ENCODE measurements around the gene MANEAL.
A peak's percentile ranks its signal among the peaks of the same experiment; 100 is the strongest.

Gene MANEAL

GRCh38 chr1:37793773-37794371 lies at the start of gene MANEAL:
TSS of gene MANEAL (plus strand) at chr1:37793847. CDS start at chr1:37794183, 336 bp downstream.
- H3K27ac ChIP-seq (ENCODE audit: low read depth, low read length): no peak within 1 kb of the TSS
- H3K4me3 ChIP-seq (ENCODE audit: low read depth, low read length): peak within 1 kb of the TSS; percentile 78
- H3K36me3 ChIP-seq (ENCODE audit: control insufficient read depth, insufficient read depth, low read length): peaks cover 15% of the 10 kb centered on the region
- H3K4me1 ChIP-seq (ENCODE audit: control insufficient read depth, insufficient read depth, low read length): peaks cover 6% of the 10 kb centered on the region; the same call in 1 of the 2 replicates
- peak within 1 kb of the TSS; percentile 43; the same call in 1 of the 2 replicates for H3K9ac ChIP-seq (ENCODE audit: low read depth, low read length)
- no peaks in the 10 kb centered on the region for H3K9me3 ChIP-seq (ENCODE audit: control insufficient read depth, insufficient read depth, low read length)
- peaks cover 36% of the 10 kb centered on the region for H3K27me3 ChIP-seq (ENCODE audit: control insufficient read depth, insufficient read depth, low read length)

DNA sequence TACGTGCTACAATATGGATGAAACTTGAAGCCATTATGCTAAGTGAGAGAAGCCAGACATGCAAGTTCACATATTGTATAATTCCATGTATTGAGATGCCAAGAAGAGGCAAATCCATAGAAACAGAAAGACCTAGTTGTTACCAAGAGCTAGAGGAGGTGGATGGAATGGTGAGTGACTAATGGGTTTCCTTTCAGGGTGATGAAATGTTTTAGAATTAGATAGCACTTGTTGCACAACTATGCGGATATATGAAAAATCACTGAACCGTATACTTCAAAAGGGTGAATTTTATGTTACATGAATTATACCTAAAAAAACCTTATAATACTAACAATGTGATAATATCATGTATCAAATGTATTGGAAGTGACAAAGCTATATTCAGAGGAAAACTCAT lies 46.8 kb upstream of the MANEAL start:
- Histone ChIP-seq H3K9me3 (ENCODE audit: control insufficient read depth, insufficient read depth, low read length) (no peaks in the 10 kb centered on the region), H3K4me3 (ENCODE audit: low read depth, low read length) (no peak overlapping the region), H3K27me3 (ENCODE audit: control insufficient read depth, insufficient read depth, low read length) (peaks cover 24% of the 10 kb centered on the region), H3K36me3 (ENCODE audit: control insufficient read depth, insufficient read depth, low read length) (no peaks in the 10 kb centered on the region), H3K27ac (ENCODE audit: low read depth, low read length) (no peak overlapping the region), H3K4me1 (ENCODE audit: control insufficient read depth, insufficient read depth, low read length) (no peaks in the 10 kb centered on the region), H3K9ac (ENCODE audit: low read depth, low read length) (no peak overlapping the region)

GRCh38 chr1:37748565-37748964 lies 45.1 kb upstream of the MANEAL start:
- H3K9ac ChIP-seq (ENCODE audit: low read depth, low read length): no peak overlapping the region
- no peak overlapping the region for H3K4me3 ChIP-seq (ENCODE audit: low read depth, low read length)
- no peaks in the 10 kb centered on the region for H3K9me3 ChIP-seq (ENCODE audit: control insufficient read depth, insufficient read depth, low read length)
- no peaks in the 10 kb centered on the region for H3K4me1 ChIP-seq (ENCODE audit: control insufficient read depth, insufficient read depth, low read length)
- H3K27ac ChIP-seq (ENCODE audit: low read depth, low read length): no peak overlapping the region
- no peaks in the 10 kb centered on the region for H3K36me3 ChIP-seq (ENCODE audit: control insufficient read depth, insufficient read depth, low read length)
- H3K27me3 ChIP-seq (ENCODE audit: control insufficient read depth, insufficient read depth, low read length): peaks cover 41% of the 10 kb centered on the region

GRCh38 chr1:37752213-37752582 lies 41.4 kb upstream of the MANEAL start:
- Histone ChIP-seq H3K36me3 (ENCODE audit: control insufficient read depth, insufficient read depth, low read length) (no peaks in the 10 kb centered on the region), H3K9me3 (ENCODE audit: control insufficient read depth, insufficient read depth, low read length) (no peaks in the 10 kb centered on the region), H3K4me3 (ENCODE audit: low read depth, low read length) (peak overlapping the region; percentile 45), H3K9ac (ENCODE audit: low read depth, low read length) (no peak overlapping the region), H3K27me3 (ENCODE audit: control insufficient read depth, insufficient read depth, low read length) (peaks cover 76% of the 10 kb centered on the region), H3K4me1 (ENCODE audit: control insufficient read depth, insufficient read depth, low read length) (no peaks in the 10 kb centered on the region), H3K27ac (ENCODE audit: low read depth, low read length) (no peak overlapping the region)

GRCh38 chr1:37752583-37753471 lies 40.8 kb upstream of the MANEAL start:
- peaks cover 83% of the 10 kb centered on the region for H3K27me3 ChIP-seq (ENCODE audit: control insufficient read depth, insufficient read depth, low read length)

GRCh38 chr1:37753473-37754321 lies 40.0 kb upstream of the MANEAL start:
- H3K27ac ChIP-seq (ENCODE audit: low read depth, low read length): no peak overlapping the region
- no peaks in the 10 kb centered on the region for H3K9me3 ChIP-seq (ENCODE audit: control insufficient read depth, insufficient read depth, low read length)
- H3K27me3 ChIP-seq (ENCODE audit: control insufficient read depth, insufficient read depth, low read length): peaks cover 91% of the 10 kb centered on the region
- H3K9ac ChIP-seq (ENCODE audit: low read depth, low read length): no peak overlapping the region
- H3K36me3 ChIP-seq (ENCODE audit: control insufficient read depth, insufficient read depth, low read length): no peaks in the 10 kb centered on the region
- peak overlapping the region; percentile 57 for H3K4me3 ChIP-seq (ENCODE audit: low read depth, low read length)
- no peaks in the 10 kb centered on the region for H3K4me1 ChIP-seq (ENCODE audit: control insufficient read depth, insufficient read depth, low read length)

More at GRCh38 chr1:37752583-37753471, 40.8 kb upstream of the MANEAL start:
- Histone ChIP-seq H3K4me3 (ENCODE audit: low read depth, low read length) (peak overlapping the region; percentile 57), H3K9ac (ENCODE audit: low read depth, low read length) (no peak overlapping the region), H3K27ac (ENCODE audit: low read depth, low read length) (no peak overlapping the region), H3K36me3 (ENCODE audit: control insufficient read depth, insufficient read depth, low read length) (no peaks in the 10 kb centered on the region), H3K4me1 (ENCODE audit: control insufficient read depth, insufficient read depth, low read length) (no peaks in the 10 kb centered on the region), H3K9me3 (ENCODE audit: control insufficient read depth, insufficient read depth, low read length) (no peaks in the 10 kb centered on the region)

GRCh38 chr1:37755290-37755689 lies 38.4 kb upstream of the MANEAL start:
- Histone ChIP-seq H3K27me3 (ENCODE audit: control insufficient read depth, insufficient read depth, low read length) (peaks cover 98% of the 10 kb centered on the region), H3K4me1 (ENCODE audit: control insufficient read depth, insufficient read depth, low read length) (no peaks in the 10 kb centered on the region), H3K9ac (ENCODE audit: low read depth, low read length) (no peak overlapping the region), H3K4me3 (ENCODE audit: low read depth, low read length) (no peak overlapping the region), H3K36me3 (ENCODE audit: control insufficient read depth, insufficient read depth, low read length) (no peaks in the 10 kb centered on the region), H3K9me3 (ENCODE audit: control insufficient read depth, insufficient read depth, low read length) (no peaks in the 10 kb centered on the region), H3K27ac (ENCODE audit: low read depth, low read length) (no peak overlapping the region)

DNA sequence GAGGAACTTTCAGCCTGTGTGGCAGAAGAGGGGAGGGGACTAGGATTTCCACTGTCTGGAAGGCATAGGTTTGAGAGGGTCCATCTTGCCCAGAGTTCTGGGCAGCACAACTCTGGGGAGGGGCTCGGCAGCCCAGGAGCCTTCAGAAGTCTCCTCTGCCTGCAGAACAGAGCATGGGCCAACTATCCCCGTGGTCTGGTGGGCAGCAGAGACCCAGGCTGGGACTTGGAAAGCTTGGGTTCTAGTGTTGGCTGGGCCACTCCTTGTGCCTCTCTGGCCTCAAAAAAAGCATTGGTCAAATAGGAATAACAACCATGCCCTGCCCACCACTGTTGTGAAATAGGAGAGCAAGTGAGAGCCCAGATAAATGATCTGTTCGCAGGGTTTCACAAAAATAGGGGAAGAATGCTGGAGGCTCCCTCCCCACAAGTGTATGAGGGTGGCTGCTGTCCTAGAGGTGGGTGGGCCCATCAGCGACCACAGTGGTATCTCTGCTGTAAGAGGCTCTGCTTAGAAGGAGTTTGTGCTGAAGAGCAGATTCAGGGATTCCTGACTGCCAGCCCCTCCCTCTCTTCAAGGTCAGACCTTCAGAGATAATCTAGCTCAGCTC lies 37.6 kb upstream of the MANEAL start:
- Histone ChIP-seq H3K36me3 (ENCODE audit: control insufficient read depth, insufficient read depth, low read length) (no peaks in the 10 kb centered on the region), H3K9me3 (ENCODE audit: control insufficient read depth, insufficient read depth, low read length) (no peaks in the 10 kb centered on the region), H3K27ac (ENCODE audit: low read depth, low read length) (no peak overlapping the region), H3K4me3 (ENCODE audit: low read depth, low read length) (no peak overlapping the region), H3K27me3 (ENCODE audit: control insufficient read depth, insufficient read depth, low read length) (peaks cover 94% of the 10 kb centered on the region), H3K4me1 (ENCODE audit: control insufficient read depth, insufficient read depth, low read length) (no peaks in the 10 kb centered on the region), H3K9ac (ENCODE audit: low read depth, low read length) (no peak overlapping the region)

DNA sequence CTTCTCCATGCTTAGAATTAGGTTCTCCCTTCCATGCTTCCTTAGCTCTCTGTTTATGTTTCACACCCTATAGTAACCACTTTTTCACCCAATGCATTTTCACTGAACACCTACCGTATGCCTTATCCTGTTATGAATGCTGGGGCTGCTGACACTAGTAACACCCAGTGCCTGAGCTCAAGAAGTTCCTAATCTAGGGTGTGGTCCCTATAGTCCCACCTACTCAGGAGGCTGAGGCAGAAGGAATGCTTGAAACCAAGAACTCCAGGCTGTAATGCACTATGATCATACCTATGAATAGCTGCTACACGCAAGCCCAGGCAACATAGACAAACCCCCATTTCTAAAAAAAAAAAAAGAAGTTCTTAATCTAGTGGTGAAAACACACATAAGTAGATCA lies 34.2 kb upstream of the MANEAL start:
- no peaks in the 10 kb centered on the region for H3K9me3 ChIP-seq (ENCODE audit: control insufficient read depth, insufficient read depth, low read length)
- no peak overlapping the region for H3K9ac ChIP-seq (ENCODE audit: low read depth, low read length)
- H3K27me3 ChIP-seq (ENCODE audit: control insufficient read depth, insufficient read depth, low read length): peaks cover 95% of the 10 kb centered on the region
- no peaks in the 10 kb centered on the region for H3K36me3 ChIP-seq (ENCODE audit: control insufficient read depth, insufficient read depth, low read length)
- no peak overlapping the region for H3K27ac ChIP-seq (ENCODE audit: low read depth, low read length)
- no peaks in the 10 kb centered on the region for H3K4me1 ChIP-seq (ENCODE audit: control insufficient read depth, insufficient read depth, low read length)
- no peak overlapping the region for H3K4me3 ChIP-seq (ENCODE audit: low read depth, low read length)

DNA sequence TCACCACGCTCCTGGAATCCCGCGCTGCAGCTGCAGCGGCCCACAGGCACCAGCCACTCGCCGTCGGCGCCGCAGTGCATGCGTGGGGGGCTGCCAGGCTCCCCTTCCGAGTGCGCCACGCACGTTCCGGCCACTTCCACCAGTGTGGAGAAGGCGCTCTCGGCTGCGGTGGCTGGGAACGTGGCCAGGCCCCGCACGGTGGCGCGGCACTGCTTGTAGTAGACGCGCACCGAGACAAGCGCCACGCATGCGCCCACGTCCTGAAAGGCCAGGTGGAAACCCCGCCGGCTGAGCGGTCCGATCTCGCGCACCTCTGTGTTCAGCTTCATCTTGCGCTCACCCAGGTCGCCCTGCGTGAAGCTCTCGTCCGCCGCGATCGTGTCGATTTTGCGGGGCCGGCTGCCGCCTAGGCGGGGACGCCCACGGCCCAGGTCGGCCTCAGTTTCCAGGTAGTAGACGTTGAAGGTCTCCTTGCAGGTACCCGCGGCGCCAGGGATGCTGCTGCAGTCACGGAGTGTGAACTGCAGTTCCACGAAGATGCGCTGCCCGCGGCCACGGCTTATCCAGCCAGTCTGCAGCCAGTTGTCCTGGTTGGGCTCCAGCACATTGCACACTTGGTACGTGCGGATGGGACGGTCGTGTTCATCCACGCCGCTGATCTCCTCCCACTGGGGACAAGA lies 32.1 kb upstream of the MANEAL start:
- H3K27me3 ChIP-seq (ENCODE audit: control insufficient read depth, insufficient read depth, low read length): peaks cover 94% of the 10 kb centered on the region
- H3K9me3 ChIP-seq (ENCODE audit: control insufficient read depth, insufficient read depth, low read length): no peaks in the 10 kb centered on the region
- H3K4me1 ChIP-seq (ENCODE audit: control insufficient read depth, insufficient read depth, low read length): peaks cover 8% of the 10 kb centered on the region
- no peaks in the 10 kb centered on the region for H3K36me3 ChIP-seq (ENCODE audit: control insufficient read depth, insufficient read depth, low read length)
- H3K9ac ChIP-seq (ENCODE audit: low read depth, low read length): no peak overlapping the region
- H3K27ac ChIP-seq (ENCODE audit: low read depth, low read length): no peak overlapping the region
- H3K4me3 ChIP-seq (ENCODE audit: low read depth, low read length): no peak overlapping the region

Data from HUES48 (cell line).